Mesothelial cell of epicardium (in vitro differentiated cells): Measurements from ENCODE around the gene PTDSS2. TPM values are rescaled to one million over a fixed set of nuclear protein-coding genes. Genes with fewer than 3 reads are reported as not detected.
"Not testable (repeated sequence)": the region's sequence is repeated elsewhere in the genome, so short reads cannot be mapped to it uniquely, and the experiment has no call there.

Experiments
- DNase-seq, 2 experiments: peaks; one replicate each; pipeline ENCODE4 v3.0.0; 2021; ENCODE audit warnings: low spot score in 2 of 2; ENCODE audit not compliant: unreplicated experiment in 2 of 2
- H3K27ac Mint-ChIP-seq: 2 replicates; pipeline ENCODE4 v1.8.0; 2021; ENCODE audit warnings: mixed read lengths
- H3K27me3 Mint-ChIP-seq: 2 replicates; pipeline ENCODE4 v1.8.0; 2021; ENCODE audit warnings: low read depth, mixed read lengths
- H3K36me3 Mint-ChIP-seq: 2 replicates; pipeline ENCODE4 v1.8.0; 2021; ENCODE audit warnings: mixed read lengths
- H3K4me1 Mint-ChIP-seq: 2 replicates; pipeline ENCODE4 v1.8.0; 2021; ENCODE audit warnings: mixed read lengths
- H3K4me3 Mint-ChIP-seq: 2 replicates; pipeline ENCODE4 v1.8.0; 2021; ENCODE audit warnings: mild to moderate bottlenecking, moderate library complexity, mixed read lengths
- H3K9me3 Mint-ChIP-seq: 2 replicates; pipeline ENCODE4 v1.8.0; 2021; ENCODE audit warnings: mixed read lengths
- total RNA-seq: library from RNA; stranded (reverse); gene quantifications from 3 replicates; pipeline ENCODE4 v1.2.1, GENCODE V29; 2021
- TF ChIP-seq, protein P1 (sequence below): fragments of 200-600 bp; sonication (generic); IDR thresholded peaks from one replicate; pipeline ENCODE4 v1.5.0; 2021; ENCODE audit warnings: antibody characterized with exemption; ENCODE audit not compliant: unreplicated experiment

Gene PTDSS2
- total RNA-seq, 1 donor from 2014 or later = 49.7 TPM

DNA sequence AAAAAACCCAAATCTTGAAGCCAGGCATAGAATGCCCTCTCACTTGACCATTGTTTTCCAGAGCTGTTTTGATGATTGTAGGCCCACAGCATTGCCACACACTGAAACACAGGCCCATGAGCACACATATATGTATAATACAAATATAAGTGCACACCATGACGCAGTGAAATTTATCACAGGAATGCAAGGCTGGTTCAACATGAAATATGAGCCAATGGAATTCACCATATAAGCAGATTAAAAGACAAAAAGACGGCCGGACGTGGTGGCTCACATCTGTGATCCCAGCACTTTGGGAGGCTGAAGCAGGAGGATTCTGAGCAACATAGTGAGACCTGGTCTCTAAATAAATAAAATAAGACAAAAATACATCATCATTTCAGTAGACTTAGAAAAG, 66.3 kb downstream of the PTDSS2 start:
- no peak for DNase-seq
- Mint-ChIP-seq H3K4me1 (no peaks in the 10 kb centered on the region), H3K9me3 (peaks cover 19% of the 10 kb centered on the region), H3K27ac (no peak overlapping the region), H3K27me3 (no peaks in the 10 kb centered on the region), H3K36me3 (peaks cover 34% of the 10 kb centered on the region), H3K4me3 (no peak overlapping the region)
- TF ChIP-seq, protein P1, sequence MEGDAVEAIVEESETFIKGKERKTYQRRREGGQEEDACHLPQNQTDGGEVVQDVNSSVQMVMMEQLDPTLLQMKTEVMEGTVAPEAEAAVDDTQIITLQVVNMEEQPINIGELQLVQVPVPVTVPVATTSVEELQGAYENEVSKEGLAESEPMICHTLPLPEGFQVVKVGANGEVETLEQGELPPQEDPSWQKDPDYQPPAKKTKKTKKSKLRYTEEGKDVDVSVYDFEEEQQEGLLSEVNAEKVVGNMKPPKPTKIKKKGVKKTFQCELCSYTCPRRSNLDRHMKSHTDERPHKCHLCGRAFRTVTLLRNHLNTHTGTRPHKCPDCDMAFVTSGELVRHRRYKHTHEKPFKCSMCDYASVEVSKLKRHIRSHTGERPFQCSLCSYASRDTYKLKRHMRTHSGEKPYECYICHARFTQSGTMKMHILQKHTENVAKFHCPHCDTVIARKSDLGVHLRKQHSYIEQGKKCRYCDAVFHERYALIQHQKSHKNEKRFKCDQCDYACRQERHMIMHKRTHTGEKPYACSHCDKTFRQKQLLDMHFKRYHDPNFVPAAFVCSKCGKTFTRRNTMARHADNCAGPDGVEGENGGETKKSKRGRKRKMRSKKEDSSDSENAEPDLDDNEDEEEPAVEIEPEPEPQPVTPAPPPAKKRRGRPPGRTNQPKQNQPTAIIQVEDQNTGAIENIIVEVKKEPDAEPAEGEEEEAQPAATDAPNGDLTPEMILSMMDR = no peak

DNA sequence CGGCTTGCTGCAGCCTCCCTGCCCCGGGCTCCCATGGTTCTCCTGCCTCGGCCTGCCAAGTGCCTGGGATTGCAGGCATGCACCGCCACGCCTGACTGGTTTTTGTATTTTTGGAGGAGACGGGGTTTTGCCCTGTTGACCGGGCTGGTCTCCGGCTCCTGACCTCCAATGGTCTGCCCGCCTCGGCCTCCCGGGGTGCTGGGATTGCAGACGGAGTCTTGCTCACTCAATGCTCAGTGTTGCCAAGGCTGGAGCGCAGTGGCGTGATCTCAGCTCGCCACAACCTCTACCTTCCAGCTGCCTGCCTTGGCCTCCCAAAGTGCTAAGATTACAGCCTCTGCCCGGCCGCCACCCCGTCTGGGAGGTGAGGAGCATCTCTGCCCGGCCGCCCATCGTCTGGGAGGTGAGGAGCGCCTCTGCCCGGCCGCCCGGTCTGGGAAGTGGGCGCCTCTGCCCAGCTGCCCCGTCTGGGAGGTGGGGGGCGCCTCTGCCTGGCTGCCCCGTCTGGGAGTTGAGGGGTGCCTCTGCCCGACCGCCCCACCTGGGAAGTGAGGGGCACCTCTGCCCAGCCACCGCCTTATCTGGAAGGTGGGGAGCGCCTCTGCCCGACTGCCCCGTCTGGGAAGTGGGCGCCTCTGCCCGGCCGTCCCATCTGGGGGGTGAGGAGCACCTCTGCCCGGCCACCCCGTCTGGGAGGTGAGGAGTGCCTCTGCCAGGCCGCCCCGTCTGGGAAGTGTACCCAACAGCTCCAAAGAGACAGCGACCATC, 67.0 kb downstream of the PTDSS2 start:
- H3K36me3 Mint-ChIP-seq = peaks cover 31% of the 10 kb centered on the region
- H3K27ac Mint-ChIP-seq, DNase-seq, H3K4me1 Mint-ChIP-seq, H3K27me3 Mint-ChIP-seq, H3K4me3 Mint-ChIP-seq: not testable (repeated sequence)
- H3K9me3 Mint-ChIP-seq = peaks cover 19% of the 10 kb centered on the region

DNA sequence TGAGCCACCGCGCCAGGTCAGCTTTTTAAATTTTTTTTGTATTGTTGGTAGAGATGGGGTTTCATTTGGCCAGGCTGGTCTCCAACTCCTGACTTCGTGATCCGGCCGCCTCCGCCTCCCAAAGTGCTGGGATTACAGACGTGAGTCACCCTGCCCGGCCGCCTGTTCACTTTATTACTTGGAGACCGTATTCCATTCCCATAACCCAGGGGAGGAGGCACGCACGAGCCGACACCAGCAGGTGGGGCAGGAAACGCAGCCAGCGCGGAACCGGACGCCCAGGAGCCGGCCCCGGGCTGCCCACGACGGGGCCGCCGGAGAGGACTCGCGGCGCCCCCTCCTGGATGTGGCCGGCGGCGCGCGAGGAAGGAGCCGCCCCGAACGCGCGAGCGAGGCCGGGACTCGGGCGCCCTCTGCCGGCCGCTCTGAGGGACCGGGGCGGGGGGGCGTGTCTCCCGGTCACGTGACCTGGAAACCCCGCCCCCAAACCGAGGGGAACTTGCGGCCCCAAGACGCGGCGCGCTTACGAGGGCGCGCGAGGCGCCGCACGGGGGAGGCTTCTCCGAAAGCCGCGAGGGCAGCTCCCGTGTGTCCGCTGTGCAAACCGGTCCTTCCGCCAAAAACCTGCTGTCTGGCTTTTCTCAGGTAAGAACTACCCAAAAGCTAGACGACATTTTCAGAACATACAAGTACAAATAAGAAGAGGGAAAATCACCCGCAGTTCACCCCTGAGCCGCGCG, 68.6 kb downstream of the PTDSS2 start:
- no peaks in the 10 kb centered on the region for H3K27me3 Mint-ChIP-seq
- peak in 1 of 2 experiments; percentile 72 for DNase-seq
- TF ChIP-seq, protein P1 = peak; percentile 88
- H3K9me3 Mint-ChIP-seq = peaks cover 19% of the 10 kb centered on the region
- H3K4me3 Mint-ChIP-seq = peak overlapping the region; percentile 26
- H3K27ac Mint-ChIP-seq = no peak overlapping the region
- peaks cover 23% of the 10 kb centered on the region for H3K36me3 Mint-ChIP-seq
- no peaks in the 10 kb centered on the region for H3K4me1 Mint-ChIP-seq

DNA sequence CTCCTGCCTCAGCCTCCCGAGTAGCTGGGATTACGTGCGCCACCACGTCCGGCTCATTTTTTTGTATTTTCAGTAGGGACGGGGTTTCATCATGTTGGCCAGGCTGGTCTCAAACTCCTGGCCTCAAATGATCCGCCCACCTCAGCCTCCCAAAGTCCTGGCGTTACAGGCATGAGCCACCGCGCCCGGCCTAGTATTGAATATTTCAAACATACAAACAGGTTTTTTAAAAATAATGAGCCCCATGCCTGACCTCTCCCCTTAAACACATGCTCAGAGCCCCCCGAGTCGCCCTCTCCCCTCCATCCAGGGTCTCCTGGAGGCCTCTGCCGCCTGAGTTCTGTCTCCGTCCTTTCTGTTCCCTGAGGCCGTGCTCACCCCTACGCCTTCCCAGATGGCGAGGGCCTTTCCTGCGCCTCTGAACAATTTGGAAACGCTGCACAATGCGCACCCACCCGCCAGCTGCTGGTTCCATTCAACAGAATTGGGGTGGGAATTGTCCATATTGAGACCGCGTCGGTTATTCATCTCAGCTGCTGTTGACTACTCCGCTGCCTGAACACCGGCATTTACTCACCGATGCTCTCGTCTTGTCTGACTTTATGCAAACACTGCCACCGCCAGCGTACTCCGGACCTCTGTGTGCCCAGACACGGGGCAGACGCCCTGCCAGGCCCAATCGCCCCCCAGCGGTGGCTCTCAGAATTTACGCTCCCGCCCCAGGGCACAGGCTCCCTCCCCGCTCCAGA, 70.5 kb downstream of the PTDSS2 start:
- no peak for DNase-seq
- Mint-ChIP-seq H3K9me3 (peaks cover 23% of the 10 kb centered on the region), H3K4me1 (no peaks in the 10 kb centered on the region), H3K27ac (no peak overlapping the region), H3K27me3 (no peaks in the 10 kb centered on the region), H3K4me3 (no peak overlapping the region), H3K36me3 (peaks cover 17% of the 10 kb centered on the region)
- TF ChIP-seq, protein P1 = no peak

DNA sequence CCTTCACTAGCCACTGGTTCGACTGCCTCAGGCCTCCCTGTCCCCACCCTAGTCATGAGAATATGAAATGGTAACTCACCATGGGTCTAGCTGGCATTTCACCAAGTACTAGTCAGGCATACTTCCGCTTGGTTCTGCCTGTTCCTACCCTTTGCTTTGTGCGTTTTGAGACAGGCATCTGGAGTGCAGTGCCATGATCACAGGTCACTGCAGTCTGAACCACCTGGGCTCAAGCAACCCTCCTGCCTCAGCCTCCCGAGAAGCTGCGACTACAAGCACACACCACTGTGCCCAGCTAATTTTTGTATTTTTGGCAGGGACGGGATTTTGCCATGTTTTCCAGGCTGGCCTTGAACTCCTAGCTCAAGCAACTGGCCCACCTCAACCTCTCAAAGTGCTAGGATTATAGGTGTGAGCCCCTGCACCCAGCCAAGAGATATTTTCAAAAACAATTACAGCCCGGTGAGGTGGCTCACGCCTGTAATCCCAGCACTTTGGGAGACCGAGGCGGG, 71.2 kb downstream of the PTDSS2 start:
- H3K27me3 Mint-ChIP-seq = no peaks in the 10 kb centered on the region
- H3K4me1 Mint-ChIP-seq = no peaks in the 10 kb centered on the region
- H3K9me3 Mint-ChIP-seq = peaks cover 18% of the 10 kb centered on the region
- no peak for DNase-seq
- H3K4me3 Mint-ChIP-seq = no peak overlapping the region
- TF ChIP-seq, protein P1 = no peak
- H3K36me3 Mint-ChIP-seq = peaks cover 14% of the 10 kb centered on the region
- H3K27ac Mint-ChIP-seq = no peak overlapping the region
